CD1c-positive myeloid dendritic cell (primary cell): Measurements from ENCODE around the gene SIPA1L3.

Experiments used
- DNase-seq: peaks from one replicate; pipeline ENCODE4 v3.0.0-alpha.2; 2016; ENCODE audit errors: extremely low spot score

SIPA1L3 gene

DNA sequence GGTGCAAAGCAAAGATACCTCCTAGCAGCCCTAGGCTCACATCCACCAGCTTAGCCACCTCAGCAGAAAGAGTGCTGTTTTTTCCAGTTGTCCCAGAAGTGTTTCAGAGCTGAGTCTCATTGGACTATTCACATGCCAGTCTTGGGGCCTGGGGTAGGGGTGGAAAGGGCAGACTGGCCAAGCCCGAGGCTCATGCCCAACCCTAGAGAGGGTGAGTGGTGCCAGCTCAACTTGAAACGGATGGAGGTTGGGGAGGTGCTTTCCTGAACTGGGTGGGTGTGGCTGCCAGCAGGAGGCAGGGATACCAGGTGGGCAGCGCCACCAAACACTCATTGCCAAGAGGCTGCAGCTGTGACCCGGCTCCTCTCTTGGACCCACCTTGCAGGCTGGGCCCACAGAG is 200.1 kb downstream of the SIPA1L3 start:
- no peak for DNase-seq

- DNase-seq = no peak
Measured at GRCh38 chr19:38111898-38112297, 204.9 kb downstream of the SIPA1L3 start.

DNA sequence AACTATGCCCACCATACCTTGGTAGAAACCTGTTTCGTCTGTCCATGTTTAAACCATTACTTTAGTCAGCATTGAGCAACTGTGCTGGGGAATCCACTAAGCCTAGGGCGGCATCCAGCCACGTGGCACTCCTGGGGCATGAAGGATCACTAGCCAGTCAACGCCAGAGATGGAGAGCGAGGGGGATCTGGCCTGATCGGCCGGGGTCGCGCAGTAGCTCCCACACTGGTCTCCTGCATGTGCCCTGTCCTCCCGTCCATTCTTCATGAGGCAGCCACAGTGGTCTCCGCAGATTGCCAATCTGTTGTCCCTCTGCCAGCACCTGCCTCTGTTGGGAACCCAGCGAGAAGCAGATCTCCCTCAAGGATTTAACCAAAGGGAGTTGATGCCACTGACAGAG is 207.6 kb downstream of the SIPA1L3 start:
- no peak for DNase-seq

DNA sequence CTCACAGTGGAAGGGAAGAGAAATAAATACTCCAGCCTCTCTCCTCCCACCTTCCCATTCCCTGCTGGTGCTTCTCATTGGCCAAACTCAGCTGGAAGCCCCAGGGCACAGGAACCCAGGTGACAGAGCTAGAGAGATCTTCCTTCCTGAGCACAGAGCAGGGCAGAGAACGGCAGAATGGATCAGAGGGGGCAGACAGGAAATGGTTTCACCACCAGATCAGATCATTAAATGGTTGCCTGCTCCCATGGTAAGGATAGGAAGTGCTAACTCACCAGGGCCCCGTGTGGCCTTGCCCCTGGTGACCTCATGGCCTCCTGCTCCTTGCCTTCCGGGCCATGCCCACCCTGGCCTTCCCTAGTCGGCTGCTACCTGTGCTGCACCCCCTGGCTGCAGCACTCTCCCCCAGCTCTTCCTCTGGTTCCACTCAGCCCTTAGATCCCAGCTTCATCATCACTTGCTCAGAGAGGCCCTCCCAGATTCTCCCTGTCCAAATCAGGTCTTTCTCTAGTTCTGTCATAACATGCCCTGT is 208.3 kb downstream of the SIPA1L3 start:
- DNase-seq = no peak

DNA sequence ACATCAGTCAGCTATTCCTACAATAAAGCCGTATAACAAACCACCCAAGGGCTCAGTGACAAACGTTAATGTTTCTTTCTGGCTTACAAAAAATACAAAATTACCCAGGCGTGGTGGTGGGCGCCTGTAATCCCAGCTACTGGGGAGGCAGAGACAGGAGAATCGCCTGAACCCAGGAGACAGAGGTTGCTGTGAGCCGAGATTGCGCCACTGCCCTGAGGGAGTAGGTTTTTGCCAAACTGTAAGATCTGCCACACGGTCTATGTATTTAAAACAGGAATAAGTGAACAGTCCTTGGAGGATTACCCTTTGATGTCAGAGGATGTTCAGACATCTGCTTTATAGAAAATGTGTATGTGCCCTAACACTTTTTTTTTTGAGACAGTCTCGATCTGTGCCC is 211.2 kb downstream of the SIPA1L3 start:
- no peak for DNase-seq

- no peak for DNase-seq
Measured at GRCh38 chr19:38120471-38121025, 213.5 kb downstream of the SIPA1L3 start.

DNA sequence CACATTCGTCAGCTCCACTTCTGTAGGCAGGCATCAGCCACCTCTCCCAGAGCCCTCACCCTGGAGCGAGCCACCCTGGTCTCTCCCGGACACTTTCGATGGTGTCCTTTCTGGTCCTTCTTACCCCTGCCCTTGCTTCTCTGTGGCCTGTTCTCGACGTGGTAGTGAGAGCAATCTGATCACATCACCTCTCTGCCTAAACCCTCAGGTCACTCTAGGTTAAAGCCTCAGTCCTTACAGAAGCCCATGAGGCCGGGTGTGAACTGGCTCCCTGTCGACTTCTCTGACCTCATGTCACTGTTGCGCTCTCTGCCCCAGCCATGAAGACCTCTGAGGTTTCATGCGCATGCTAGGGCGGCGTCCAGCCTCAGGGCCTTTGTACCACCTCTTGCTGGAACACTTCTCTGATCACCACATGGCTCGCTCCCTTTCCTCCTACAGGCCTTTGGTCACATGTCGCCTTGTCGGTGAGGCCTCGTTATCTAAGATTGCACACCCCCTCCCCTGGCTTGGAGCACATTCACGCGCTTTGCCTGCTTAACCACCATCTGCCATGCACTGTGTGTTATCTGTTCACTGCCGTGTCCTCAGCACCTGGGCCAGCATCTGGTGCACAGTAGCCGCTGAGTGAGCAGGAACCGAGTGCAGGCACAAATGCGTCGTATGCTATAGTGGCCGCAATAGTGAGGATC is 215.5 kb downstream of the SIPA1L3 start:
- DNase-seq = no peak

- DNase-seq = no peak
Measured at GRCh38 chr19:38125238-38125637, 218.2 kb downstream of the SIPA1L3 start.

GRCh38 chr19:38130399-38130798 is 223.4 kb downstream of the SIPA1L3 start:
- no peak for DNase-seq

DNA sequence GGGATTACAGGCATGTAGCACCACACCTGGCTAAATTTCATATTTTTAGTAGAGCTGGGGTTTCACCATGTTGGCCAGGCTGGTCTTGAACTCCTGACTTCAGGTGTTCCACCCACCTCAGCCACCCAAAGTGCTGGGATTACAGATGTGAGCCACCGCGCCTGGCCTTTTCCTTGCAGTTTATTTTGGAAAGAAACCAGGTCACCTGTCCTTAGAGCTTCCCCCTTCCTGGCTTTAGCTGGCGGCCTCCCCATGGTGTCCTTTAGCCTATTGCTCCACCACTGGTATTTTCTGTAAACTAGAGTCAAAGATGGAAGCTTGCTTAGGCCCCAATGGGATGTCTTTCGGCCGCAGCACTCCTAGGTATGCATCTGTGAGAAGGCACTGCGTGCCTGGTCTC is 225.8 kb downstream of the SIPA1L3 start:
- no peak for DNase-seq

- no peak for DNase-seq
Measured at GRCh38 chr19:38133319-38133718, 226.3 kb downstream of the SIPA1L3 start.

DNA sequence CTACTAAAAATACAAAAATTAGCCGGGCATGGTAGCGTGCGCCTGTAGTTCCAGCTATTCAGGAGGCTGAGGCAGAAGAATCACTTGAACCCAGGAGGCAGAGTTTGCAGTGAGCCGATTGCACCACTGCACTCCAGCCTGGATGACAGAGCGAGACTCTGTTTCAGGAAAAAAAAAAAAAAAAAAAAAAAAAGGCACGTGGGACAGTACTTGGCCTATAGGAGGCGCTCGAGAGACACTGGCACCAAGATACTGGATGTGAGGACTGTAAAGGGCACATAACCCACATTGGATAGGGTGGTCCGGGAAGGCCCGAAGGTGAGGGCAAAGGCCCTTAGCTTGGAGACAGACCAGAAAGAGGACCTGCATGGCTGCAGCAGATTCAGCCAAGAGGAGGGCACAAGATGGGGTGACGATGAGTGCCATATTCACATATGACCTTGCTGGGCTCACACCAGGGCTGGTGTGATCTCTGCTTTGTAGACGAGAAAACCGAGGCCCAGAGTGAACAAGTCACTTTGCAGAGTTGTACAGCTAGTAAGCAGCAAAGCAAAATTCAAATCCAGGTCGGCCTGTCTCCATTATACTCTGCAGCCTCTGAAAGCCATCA is 227.6 kb downstream of the SIPA1L3 start:
- peak; percentile 41 for DNase-seq

- no peak for DNase-seq
Measured at GRCh38 chr19:38135150-38135998, 228.4 kb downstream of the SIPA1L3 start.

GRCh38 chr19:38139122-38139521 is 232.1 kb downstream of the SIPA1L3 start:
- no peak for DNase-seq

DNA sequence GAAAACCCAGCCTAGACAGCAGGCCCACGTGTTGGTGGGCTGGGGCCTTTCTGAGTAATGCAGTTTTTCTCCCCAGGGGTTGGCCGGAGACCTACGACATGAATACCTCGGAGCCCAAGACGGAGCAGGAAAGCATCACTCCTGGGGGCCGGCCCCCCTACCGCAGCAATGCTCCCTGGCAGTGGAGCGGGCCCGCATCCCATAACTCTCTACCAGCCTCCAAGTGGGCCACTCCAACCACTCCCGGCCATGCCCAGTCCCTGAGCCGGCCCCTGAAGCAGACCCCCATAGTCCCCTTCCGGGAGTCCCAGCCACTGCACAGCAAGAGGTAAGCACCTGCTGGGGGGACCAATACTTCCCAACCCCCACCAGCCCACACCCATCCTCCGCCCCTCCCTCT is 234.1 kb downstream of the SIPA1L3 start:
- no peak for DNase-seq

GRCh38 chr19:38142176-38143035 is 235.4 kb downstream of the SIPA1L3 start:
- DNase-seq = peak; percentile 20

- DNase-seq = no peak
Measured at GRCh38 chr19:38143847-38144246, 236.8 kb downstream of the SIPA1L3 start.

DNA sequence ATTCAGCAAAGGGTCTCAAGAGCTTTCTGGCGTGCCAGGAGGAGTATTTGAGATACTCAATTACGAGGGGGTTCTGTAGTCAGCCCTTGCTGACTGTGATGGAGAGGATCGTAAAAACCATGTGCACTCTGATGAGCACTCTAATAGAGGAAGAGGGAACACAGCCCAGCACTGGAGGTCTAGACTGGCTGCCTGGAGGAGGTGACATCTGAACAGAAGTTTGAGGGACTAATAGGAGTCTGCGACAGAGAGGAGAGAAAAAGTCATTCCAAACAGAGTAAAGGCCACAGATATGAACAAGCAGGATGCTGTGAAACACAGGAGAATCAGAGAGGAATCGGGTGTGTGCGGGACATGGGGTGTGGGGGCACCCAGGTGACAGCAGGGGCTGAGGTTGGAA is 237.7 kb downstream of the SIPA1L3 start:
- DNase-seq = no peak

DNA sequence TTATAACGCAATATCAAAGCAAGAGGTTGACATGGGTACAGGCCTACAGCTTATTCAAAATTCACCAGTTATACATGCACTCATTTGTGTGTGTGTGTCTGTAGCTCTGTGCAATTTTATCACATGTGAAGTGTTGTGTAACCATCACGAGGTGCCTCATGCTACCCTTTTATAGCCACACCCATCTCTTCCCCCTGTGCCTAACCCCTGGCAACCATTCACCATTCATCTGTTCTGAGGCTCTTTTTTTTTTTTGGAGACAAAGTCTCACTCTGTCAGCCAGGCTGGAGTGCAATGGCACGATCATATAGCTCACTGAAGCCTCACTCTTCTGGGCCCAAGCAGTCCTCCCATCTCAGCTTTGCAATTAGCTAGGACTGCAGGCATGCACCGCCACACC is 238.6 kb downstream of the SIPA1L3 start:
- no peak for DNase-seq

DNA sequence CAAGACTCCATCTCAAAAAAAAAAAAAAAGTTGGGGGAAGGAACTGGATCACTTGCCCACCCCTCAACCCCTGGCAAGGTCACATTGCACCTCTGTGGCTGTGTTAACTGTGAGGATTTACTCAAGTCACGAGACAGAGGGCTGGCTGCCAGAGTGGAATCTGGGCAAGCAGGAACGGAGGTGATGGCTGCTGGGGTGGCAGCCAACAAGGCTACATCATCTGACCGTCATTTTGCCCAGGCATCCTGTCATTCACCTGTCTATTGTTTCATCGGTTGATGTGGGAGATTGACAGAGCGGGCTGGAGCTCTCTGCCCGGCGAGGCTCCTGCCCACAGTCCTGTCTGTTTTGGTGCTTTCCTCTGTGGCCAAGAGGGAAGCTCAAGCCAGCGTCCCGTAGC is 241.3 kb downstream of the SIPA1L3 start:
- no peak for DNase-seq

DNA sequence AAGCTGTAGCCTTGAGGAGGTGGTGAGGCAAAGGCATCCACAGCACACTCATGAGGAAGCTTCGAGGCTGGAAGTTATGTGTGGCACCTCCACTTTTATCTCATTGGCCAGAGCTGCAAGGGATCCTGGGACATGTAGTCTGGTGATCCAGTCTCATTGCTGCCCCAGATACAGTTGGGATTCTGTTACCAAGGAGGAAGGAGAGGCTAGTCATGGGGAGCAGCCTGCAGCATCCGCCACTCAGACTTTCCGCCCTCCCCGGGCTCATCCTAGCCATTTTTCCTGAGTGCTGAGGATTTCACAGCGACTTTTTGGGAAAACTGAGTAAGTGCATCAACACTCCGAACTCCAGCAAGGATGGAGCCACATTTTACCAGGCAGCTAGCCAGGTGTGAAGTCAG is 242.7 kb downstream of the SIPA1L3 start:
- no peak for DNase-seq
